LNCaP clone FGC (cell line): ENCODE results near the gene IP6K2.

Experiments
- DNase-seq: peaks from one replicate; pipeline ENCODE4 v3.0.0-alpha.2; 2011; ENCODE audit warnings: low read depth
- H3K4me3 ChIP-seq: 2 replicates; pipeline ENCODE4 v1.5.1; 2011; ENCODE audit warnings: mild to moderate bottlenecking, low read depth, low read length, control low read depth
- TF ChIP-seq, protein P1 (sequence below): IDR thresholded peaks from 2 replicates; pipeline ENCODE4 v1.5.1; 2012; ENCODE audit warnings: mild to moderate bottlenecking; ENCODE audit not compliant: control insufficient read depth, insufficient read depth; ENCODE audit errors: extremely low read depth

Gene IP6K2

DNA sequence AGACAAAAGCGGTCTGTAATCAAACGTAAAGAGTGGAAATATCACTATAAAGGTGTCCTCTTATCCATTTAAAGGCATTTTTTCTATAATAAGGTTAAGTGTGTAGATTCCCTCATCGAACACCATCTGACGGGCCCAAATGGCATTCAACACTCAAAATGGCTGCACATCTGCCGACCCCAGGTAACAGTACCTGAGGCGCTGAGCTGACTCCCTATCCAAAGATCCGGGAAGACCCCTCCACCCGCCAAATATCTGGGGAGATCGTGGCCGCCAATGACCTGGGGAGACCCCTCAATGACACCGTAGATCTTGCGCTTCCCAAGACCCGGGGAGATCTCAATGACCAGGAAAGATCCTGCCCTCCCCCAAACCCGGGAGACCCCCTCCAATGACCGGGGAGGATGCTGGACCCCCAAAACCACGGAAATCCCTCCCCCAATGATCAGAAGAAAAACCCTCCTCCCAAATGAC lies 476 bp downstream of the IP6K2 start:
- TF ChIP-seq, protein P1, sequence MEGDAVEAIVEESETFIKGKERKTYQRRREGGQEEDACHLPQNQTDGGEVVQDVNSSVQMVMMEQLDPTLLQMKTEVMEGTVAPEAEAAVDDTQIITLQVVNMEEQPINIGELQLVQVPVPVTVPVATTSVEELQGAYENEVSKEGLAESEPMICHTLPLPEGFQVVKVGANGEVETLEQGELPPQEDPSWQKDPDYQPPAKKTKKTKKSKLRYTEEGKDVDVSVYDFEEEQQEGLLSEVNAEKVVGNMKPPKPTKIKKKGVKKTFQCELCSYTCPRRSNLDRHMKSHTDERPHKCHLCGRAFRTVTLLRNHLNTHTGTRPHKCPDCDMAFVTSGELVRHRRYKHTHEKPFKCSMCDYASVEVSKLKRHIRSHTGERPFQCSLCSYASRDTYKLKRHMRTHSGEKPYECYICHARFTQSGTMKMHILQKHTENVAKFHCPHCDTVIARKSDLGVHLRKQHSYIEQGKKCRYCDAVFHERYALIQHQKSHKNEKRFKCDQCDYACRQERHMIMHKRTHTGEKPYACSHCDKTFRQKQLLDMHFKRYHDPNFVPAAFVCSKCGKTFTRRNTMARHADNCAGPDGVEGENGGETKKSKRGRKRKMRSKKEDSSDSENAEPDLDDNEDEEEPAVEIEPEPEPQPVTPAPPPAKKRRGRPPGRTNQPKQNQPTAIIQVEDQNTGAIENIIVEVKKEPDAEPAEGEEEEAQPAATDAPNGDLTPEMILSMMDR: no peak
- no peak for DNase-seq
- peak overlapping the region; percentile 94 for H3K4me3 ChIP-seq

DNA sequence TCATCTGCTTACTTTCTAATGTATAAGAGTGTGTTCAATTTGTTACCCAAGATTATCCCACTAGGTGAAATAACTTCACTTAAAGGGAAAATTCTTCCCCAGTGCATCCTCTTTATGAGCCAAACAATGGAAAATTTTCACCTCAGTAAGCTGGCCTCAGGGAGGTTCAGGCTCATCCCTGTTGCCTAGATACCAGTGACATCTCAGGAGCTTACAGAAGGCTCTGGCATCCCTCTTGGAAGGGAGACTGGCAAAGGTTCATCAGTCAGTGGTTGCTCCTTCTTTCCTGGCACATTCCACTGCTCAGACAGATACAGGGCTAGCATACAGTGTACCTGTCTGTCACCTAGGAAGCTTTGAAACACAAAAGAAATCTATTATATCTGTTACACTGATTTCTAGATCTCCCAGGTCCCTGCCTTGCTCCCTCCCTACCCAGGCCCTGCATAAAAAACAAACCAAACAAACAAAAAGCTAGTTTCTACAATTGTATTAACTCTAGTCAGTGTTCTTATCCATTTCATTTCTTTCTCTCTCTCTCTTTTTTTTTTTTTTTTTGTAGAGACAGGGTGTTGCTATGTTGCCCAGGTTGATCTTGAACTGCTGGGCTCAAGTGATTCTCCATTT lies 1.7 kb downstream of the IP6K2 start:
- peak overlapping the region; percentile 94 for H3K4me3 ChIP-seq
- DNase-seq: peak; percentile 44
- TF ChIP-seq, protein P1: no peak

DNA sequence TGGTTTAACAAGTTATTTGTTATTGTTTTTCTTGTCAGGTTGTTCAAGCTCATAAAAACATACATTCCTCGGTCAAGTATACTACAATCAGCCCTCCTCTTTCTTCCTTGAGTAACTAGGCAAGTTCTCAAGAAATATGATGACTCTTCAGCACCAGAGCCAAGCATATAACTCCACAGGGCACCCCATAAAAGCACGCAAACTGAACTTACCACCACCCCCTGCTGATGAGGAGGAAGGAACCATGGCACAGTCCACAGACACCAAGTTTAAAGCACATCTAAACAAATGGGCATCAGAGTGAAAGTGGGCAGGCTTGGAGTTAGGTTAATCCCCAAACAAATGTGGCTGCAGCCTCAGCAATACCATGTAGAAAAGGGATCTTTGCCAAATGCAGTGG lies 5.3 kb downstream of the IP6K2 start:
- TF ChIP-seq, protein P1: peak; percentile 20; the same call in 1 of the 2 replicates
- H3K4me3 ChIP-seq: no peak overlapping the region
- DNase-seq: peak; percentile 99

DNA sequence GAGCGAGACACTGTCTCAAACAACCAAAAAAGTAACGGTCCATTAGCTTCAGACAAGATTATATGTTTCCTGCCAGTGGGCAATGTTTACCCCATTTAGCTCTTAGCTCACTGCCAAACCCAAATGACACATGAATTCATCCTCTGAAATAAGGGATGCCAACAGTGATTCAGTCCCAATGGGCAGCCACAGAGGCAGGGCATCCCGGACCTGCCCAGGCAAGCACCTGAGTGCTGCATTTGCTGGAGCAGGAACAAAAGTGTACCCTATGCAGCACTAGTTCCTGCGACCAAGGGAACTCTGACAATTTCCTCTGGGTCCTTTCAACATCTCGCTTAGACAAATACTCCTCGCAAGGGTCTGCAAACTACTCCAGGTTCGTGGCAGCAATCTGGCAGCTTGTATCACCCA lies 8.0 kb downstream of the IP6K2 start:
- H3K4me3 ChIP-seq: no peak overlapping the region
- TF ChIP-seq, protein P1: no peak
- no peak for DNase-seq

DNA sequence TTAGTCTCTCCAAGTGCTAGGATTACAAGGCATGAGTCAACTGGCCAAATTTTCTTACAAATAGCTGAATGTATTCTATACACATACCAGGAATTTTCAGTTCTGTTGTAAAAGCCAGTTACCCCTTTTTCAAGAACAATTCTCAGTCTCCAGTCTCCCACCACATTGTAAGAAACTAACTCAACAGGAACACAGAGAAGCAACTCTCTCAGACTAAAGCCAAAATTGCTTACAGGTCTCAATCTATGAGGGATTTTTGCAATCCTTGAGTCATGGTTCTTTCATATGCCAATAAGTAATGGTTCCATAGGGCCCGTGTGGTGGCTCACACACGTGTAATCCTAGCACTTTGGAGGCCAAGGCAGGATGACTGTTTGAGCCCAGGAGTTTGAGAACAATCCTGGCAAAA lies 8.5 kb downstream of the IP6K2 start:
- DNase-seq: no peak
- H3K4me3 ChIP-seq: no peak overlapping the region
- TF ChIP-seq, protein P1: no peak

DNA sequence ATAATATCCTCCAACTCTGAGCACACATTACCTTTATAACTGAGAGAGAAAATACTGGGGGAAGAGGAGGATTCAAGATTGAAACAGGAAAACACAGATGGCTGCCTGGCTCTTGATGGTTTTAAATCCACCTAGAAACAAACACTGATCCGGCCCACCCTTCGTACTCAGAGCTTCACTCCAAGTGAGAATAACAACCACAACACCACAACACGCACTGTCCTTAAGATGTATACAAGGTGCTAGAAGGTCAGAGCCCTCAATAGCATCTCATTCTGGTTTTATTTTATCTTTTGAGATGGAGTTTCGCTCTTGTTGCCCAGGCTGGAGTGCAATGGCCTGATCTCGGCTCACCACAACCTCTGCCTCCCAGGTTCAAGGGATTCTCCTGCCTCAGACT lies 9.9 kb downstream of the IP6K2 start:
- TF ChIP-seq, protein P1: no peak
- DNase-seq: no peak

More for the DNA sequence above, 9.9 kb downstream of the IP6K2 start:
- no peak overlapping the region for H3K4me3 ChIP-seq
